Left ventricle myocardium inferior (tissue), 1 donor: ENCODE data around the gene ESPNL. TPM values are rescaled to one million over a fixed set of nuclear protein-coding genes. Genes with fewer than 3 reads are reported as not detected.

Source experiments
- DNase-seq: peaks from one replicate; pipeline ENCODE4 v3.0.0-alpha.2; 2020
- H3K27ac ChIP-seq: fragments of 200-600 bp; replicated peaks from 2 replicates; pipeline ENCODE4 v1.8.0; 2021
- H3K27me3 ChIP-seq: fragments of 200-600 bp; 2 replicates; pipeline ENCODE4 v1.8.0; 2021; ENCODE audit warnings: low read depth
- H3K36me3 ChIP-seq: fragments of 200-600 bp; 2 replicates; pipeline ENCODE4 v1.8.0; 2021
- H3K4me1 ChIP-seq: fragments of 200-600 bp; 2 replicates; pipeline ENCODE4 v1.8.0; 2021
- H3K4me3 ChIP-seq: fragments of 200-600 bp; 2 replicates; pipeline ENCODE4 v1.8.0; 2021; ENCODE audit warnings: mild to moderate bottlenecking, moderate library complexity
- H3K9me3 ChIP-seq: fragments of 200-600 bp; replicated peaks from 2 replicates; pipeline ENCODE4 v1.8.0; 2021
- intact Hi-C: fragments of 100-400 bp; cut with micrococcal nuclease; formaldehyde crosslinking; loops from one replicate; pipeline ENCODE4 v1.11.0; 2022
- total RNA-seq: library from RNA; stranded (reverse); fragmentation: NEBNext Ultra II Directional; extraction: Animal tissue kit (Norgen Biotek cat#: 25700); gene quantifications from one replicate; pipeline ENCODE4 v1.2.1, GENCODE V29; 2021
- TF ChIP-seq, protein P1 (sequence below): fragments of 200-600 bp; IDR thresholded peaks from 2 replicates; pipeline ENCODE4 v1.8.0; 2021; ENCODE audit warnings: antibody characterized with exemption, mild to moderate bottlenecking, borderline replicate concordance
- donor health status: DM: no; HTN: yes; CAD: no; lungs with severe emphysema.

The ESPNL gene
- total RNA-seq, 1 donor from 2014 or later: not detected

DNA sequence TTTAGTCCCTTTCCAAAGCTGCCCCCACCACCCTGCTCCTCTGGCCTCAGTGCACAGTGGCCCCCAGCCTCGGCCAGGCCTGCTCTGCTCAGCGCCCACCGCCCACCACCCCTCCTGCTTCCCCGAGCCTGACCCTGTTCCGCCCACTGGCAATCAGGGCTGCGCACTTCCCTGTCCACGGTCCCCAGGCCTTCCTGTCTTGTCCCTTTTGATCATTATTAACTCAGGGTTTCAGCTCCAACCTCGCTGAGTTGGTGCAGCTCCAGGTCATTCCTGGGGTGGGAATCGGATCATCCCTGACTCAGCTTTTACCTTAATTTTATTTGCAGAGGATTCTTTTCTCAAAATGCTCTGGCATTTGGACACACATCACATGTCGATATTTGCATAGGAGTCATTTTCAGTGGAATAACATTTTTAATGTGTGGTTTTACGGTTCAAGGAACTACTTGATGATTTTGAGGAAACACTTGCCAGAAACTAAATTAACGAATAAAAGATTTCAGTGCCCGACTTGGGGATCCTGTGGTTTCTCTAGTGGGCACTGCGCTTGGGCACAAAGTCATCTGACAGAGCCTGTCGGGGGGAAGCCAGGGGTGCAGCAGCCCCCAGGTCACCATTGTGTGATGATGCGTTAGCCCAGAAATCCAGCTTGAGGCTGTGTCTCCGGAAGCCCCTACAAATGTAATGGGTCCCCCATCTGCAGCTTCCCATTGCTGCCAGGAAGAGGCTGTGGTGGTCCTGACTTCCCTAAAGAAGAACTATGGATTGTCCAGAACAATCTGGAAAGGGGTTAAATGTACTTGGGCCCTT, 1.0 kb upstream of the ESPNL start:
- peaks cover 9% of the 10 kb centered on the region for H3K4me1 ChIP-seq
- intact Hi-C loops: no loop called here
- no peak for DNase-seq
- no peaks in the 10 kb centered on the region for H3K36me3 ChIP-seq
- H3K9me3 ChIP-seq: no peaks in the 10 kb centered on the region
- H3K4me3 ChIP-seq: no peak overlapping the region
- TF ChIP-seq, protein P1, sequence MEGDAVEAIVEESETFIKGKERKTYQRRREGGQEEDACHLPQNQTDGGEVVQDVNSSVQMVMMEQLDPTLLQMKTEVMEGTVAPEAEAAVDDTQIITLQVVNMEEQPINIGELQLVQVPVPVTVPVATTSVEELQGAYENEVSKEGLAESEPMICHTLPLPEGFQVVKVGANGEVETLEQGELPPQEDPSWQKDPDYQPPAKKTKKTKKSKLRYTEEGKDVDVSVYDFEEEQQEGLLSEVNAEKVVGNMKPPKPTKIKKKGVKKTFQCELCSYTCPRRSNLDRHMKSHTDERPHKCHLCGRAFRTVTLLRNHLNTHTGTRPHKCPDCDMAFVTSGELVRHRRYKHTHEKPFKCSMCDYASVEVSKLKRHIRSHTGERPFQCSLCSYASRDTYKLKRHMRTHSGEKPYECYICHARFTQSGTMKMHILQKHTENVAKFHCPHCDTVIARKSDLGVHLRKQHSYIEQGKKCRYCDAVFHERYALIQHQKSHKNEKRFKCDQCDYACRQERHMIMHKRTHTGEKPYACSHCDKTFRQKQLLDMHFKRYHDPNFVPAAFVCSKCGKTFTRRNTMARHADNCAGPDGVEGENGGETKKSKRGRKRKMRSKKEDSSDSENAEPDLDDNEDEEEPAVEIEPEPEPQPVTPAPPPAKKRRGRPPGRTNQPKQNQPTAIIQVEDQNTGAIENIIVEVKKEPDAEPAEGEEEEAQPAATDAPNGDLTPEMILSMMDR: no peak
- H3K27ac ChIP-seq: peak overlapping the region; percentile 45
- H3K27me3 ChIP-seq: no peaks in the 10 kb centered on the region

DNA sequence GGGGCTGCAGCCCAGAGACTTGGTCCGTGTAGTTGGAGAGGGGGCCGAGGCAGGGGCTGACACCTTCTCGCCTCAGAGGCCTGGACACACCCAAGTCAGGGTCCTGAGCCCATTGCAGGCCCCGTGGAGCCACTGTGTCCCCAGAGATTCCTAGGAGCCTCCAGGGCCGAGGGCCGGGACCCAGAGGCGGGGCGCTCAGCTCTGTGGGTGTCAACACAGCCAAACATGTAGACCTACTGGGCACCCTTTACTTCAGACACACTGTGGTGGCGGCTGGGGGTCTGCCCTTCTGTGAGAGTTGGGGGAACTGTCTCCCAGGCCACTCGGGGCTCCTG, 459 bp upstream of the ESPNL start:
- H3K27ac ChIP-seq: no peak overlapping the region
- no peak for DNase-seq

GRCh38 chr2:238100821-238101771, 956 bp downstream of the ESPNL start:
- H3K27ac ChIP-seq: no peak overlapping the region
- no peak overlapping the region for H3K4me3 ChIP-seq
- H3K36me3 ChIP-seq: no peaks in the 10 kb centered on the region
- H3K4me1 ChIP-seq: peaks cover 9% of the 10 kb centered on the region
- TF ChIP-seq, protein P1: no peak
- intact Hi-C loops: no loop called here
- DNase-seq: no peak
- no peaks in the 10 kb centered on the region for H3K9me3 ChIP-seq
- no peaks in the 10 kb centered on the region for H3K27me3 ChIP-seq

More for the DNA sequence above, 459 bp upstream of the ESPNL start:
- H3K4me3 ChIP-seq: no peak overlapping the region
- H3K27me3 ChIP-seq: no peaks in the 10 kb centered on the region
- no peaks in the 10 kb centered on the region for H3K9me3 ChIP-seq
- H3K4me1 ChIP-seq: peaks cover 9% of the 10 kb centered on the region
- H3K36me3 ChIP-seq: no peaks in the 10 kb centered on the region
- intact Hi-C loops: no loop called here
- TF ChIP-seq, protein P1: no peak

GRCh38 chr2:238101891-238102841, 2.0 kb downstream of the ESPNL start:
- Histone ChIP-seq H3K4me3 (no peak overlapping the region), H3K36me3 (no peaks in the 10 kb centered on the region), H3K4me1 (peaks cover 9% of the 10 kb centered on the region), H3K27ac (no peak overlapping the region), H3K9me3 (no peaks in the 10 kb centered on the region), H3K27me3 (peaks cover 7% of the 10 kb centered on the region)
- TF ChIP-seq, protein P1: no peak
- DNase-seq: no peak
- intact Hi-C loops: no loop called here

DNA sequence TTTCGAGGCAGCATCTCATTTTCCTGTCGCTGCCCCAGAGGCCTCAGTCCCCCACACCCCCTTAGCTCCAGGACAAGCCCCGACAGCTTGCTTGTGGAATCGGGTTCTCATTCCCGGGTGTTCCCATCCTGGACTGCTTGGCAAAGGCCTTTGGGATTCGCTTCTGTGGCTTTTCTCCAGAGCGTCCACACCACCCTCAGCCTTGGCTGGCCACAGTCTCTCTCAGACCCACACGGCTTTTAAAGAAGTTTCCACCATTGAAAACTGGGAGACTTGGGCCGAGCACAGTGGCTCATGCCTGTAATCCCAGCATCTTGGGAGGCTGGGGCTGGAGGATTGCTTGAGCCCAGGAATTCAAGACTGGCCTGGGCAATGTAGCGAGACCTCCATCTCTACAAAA, 2.7 kb downstream of the ESPNL start:
- Histone ChIP-seq H3K27me3 (peaks cover 14% of the 10 kb centered on the region), H3K4me3 (no peak overlapping the region), H3K9me3 (no peaks in the 10 kb centered on the region), H3K36me3 (no peaks in the 10 kb centered on the region), H3K4me1 (peaks cover 9% of the 10 kb centered on the region), H3K27ac (no peak overlapping the region)
- TF ChIP-seq, protein P1: no peak
- intact Hi-C loops: no loop called here
- no peak for DNase-seq
